Fibroblast of gingiva (primary cell): ENCODE measurements around the gene CLEC4G.

Experiments
- DNase-seq: peaks from one replicate; pipeline ENCODE4 v3.0.0-alpha.2; 2011; ENCODE audit warnings: low read depth

Gene CLEC4G

DNA sequence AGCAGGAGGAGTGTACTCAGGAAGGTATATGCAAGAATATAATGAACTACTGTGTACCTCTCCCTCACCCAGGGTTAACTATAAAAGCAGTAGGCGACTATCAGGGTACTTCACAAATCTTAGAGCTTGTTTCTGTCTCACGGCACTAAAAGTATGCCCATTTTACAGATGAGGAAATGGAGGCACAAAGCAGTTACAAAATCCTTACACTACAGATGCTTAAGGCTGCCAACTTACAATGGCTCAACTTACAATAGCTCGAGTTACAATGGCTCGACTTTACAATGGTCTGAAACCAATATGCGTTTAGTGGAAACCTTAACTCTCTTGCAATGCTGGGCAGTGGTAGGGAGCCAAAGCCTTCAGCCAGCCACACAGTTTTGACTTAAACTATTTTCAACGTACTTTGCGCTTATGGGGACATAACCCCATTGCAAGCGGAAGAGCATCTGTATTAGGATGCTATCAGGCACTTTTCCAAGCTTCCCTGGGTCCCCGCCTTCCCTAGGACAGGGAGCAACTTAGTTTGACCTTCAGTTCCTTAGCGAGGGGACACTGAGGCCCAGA lies 34.1 kb downstream of the CLEC4G start:
- no peak for DNase-seq

DNA sequence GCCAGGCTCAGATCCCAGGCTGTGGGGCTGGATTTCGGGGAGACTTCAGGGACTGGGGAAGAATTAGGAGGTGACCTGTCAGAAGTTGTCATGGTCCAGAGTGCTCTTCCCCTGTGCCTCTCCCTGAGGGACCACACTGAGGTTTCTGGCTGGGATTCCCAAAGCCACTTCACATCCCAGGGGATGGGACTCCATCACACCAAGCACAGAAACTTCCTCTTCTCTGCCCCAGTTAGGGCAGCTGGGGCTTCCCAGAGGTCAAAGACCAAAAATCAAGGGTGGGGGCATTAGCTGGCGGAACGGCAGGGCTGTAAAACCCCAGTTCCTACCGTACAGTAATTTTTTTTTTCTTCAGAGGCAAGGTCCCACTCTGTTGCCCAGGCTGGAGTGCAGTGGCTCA lies 37.4 kb downstream of the CLEC4G start:
- no peak for DNase-seq

DNA sequence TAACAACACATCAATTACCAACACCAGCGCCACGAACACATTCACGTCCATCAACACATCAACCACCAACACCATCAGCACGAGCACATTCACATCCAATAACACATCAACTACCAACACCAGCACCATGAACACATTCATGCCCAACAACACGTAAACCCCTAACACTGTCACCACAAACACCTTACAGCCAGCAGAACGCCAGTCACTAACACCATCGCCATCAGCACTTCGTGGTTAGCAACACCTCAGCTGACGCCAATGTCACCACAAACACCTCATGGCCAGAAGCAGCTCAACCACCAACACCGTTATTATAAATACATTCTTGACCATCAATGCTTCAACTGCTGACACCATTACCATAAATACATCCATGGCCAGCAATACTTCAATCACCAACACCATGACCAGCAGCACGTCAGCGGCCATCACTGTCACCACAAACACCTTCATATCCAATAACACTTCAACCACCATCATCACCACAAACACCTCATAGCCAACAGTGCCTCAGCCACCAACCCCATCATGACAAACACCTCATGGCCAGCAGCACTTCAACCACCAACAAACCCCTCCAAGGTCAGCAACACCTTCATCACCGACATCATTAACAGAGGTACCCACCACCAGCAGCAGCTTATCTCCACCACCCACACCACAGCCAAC lies 39.4 kb downstream of the CLEC4G start:
- DNase-seq: no peak

DNA sequence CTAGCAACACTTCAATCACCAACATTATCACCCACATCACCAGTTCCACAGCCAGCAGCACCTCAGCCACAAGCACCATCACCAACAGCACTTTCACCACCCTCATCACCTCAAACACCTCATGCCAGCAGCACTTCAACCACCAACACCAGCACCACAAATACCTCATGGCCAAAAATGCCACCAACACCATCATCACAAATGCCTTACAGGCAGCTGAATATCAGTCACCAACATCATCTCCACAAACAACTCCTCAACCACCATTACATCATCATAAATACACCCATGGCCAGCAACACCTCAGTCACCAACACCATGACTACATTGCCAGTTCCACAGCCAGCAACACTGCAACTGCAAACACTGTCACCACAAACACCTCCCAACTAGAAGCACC lies 40.4 kb downstream of the CLEC4G start:
- no peak for DNase-seq

DNA sequence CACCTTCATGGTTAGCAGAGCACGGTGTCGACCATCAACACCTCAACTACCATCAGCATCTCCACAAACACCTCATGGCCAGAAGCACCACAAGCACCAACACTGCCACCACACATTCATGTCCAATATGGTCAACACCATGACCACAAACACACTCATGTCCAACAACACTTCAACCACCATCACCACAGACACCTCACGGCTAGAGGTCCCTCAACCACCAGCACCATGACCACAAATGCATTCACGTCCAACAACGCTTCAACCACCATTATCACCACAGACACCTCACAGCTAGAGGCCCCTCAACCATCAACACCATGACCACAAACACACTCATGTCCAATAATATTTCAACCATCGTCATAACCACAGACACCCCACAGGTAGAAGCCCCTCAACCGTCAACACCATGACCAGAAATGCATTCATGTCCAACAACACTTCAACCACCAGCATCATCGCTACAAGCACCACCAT lies 41.1 kb downstream of the CLEC4G start:
- DNase-seq: no peak

DNA sequence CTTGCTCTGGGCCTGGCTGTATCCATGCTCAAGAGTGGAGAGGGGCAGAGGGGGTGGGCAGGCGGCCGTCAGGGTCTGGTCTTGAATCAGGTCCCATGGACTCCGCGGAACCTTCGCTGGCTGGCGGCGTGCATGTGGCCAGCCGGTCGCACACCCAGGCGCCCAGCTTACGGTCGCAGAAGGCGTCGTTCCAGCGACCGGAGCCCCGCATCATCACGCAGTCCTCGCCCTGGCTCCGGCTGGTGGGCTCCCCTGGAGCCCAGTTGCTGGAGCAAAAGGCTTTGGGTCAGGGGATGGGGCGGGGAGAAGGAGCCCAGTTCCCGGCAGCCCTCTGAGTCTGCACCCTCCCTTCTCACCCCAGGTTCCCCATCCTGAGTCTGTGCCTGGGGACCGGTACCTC lies 42.7 kb downstream of the CLEC4G start:
- no peak for DNase-seq

DNA sequence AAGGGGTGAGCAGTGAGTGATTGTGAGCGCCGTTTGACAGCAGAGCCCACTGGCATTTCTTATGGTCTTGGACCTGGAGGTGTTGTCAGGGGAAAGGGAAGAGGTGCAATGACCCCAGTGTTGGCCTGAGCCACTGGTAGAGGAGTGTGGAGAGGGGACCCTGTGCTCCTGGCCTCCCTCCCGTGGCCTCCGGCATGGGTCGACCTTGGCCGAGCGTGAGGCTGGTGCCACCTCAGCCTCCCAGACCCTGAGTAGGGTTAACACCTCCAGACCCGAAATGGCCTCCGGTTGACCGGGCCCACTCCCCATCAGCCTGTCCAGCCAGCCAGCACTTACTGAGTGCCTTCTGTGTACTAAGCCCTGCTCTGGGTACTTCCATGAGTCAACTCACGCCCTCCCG lies 44.7 kb downstream of the CLEC4G start:
- DNase-seq: no peak

DNA sequence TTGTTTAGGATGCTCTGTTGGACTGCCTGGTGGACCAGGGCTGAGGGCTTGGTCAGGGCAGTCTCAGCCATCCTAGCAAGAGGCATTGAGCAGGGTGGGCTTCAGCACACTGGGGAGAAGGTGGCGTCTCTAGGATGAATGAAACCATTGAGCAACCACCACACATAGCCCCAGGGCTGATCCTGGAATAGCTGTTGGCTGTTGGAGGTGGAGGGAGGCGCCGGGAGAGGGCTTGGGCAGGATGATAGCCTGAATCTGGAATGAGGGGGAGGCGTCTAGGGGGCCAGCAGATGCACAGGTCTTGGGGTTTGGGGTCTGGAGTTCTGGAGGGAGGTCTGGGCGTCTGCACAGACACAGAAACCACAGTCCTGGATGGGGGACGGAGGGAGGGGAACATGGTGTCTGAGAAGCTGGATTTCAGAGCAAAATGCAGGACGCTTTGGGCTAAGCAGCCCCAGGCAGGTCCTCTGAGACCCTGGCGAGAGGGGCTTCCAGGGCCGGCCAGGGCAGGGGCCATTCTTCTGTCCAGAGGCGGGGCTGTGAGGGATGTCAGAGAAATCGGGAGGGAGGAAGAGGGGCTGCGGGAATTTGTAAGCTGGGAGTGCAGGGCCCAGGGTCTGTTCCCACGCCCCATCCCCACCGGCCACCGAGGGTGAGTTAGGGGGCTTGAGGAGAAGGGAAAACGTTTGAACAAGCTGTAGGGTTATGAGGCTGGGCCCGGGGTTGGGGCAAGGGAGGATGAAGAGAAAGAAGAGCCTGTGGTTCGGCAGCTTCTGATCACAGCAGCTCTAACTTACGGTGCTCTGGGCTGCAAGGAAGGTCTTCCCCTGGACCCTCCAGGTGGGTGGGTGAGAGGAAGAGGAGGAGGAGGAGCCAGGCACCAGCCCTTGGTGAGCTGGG lies 46.1 kb downstream of the CLEC4G start:
- no peak for DNase-seq

DNA sequence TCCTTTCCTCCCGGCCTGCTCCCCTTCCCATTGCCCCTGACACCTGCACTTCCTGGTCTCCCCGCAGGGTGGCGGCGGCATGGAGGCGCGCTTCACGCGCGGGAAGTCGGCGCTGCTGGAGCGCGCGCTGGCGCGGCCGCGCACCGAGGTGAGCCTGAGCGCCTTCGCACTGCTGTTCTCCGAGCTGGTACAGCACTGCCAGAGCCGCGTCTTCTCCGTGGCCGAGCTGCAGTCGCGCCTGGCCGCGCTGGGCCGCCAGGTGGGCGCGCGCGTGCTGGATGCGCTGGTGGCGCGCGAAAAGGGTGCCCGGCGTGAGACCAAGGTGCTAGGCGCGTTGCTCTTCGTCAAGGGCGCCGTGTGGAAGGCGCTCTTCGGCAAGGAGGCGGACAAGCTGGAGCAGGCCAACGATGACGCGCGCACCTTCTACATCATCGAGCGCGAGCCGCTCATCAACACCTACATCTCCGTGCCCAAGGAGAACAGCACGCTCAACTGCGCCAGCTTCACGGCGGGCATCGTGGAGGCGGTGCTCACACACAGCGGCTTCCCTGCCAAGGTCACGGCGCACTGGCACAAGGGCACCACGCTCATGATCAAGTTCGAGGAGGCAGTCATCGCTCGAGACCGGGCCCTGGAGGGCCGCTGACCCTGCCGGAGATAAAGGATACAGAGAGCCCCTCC lies 49.6 kb downstream of the CLEC4G start:
- DNase-seq: no peak

DNA sequence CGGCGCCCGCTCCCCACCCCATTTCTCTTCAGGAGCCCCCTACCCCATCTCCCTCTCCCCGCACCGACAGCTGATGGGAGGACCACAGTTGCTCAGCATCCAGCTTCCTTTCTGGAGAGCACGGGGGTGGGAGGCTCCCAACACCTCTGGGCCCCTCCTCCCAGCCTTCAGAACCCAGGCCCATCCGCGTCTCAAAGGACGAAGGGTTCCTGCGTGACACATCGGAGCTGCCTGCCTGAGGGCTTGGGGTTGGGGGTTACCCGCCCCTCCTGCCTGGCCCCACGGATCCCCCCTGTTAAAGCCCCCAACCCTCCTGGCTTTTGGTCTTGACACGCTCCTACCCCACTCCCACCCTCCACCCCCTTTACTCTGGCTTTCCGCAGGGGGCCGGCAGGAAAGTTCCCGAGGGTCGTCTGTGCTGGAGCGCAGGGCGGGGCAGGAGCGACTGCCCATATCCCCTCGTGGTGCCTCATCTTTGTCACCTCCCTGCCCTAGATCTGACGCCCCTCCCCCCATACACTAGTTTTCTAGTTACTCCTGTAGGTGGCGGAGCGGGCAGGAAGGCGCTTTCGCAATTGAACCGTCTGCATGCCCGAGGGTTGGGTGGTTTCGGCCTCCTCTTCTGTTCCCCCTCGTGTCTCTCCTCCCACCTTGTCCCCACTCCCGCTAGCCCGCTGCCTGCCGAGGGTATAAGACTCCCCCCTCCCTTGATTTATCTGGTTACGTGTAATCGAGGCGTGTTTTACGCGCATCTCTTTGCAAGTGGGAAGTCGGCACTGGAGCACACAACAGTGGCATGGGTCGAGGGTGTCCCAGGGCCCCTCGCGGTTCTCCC lies 50.4 kb downstream of the CLEC4G start:
- DNase-seq: peak; percentile 67

DNA sequence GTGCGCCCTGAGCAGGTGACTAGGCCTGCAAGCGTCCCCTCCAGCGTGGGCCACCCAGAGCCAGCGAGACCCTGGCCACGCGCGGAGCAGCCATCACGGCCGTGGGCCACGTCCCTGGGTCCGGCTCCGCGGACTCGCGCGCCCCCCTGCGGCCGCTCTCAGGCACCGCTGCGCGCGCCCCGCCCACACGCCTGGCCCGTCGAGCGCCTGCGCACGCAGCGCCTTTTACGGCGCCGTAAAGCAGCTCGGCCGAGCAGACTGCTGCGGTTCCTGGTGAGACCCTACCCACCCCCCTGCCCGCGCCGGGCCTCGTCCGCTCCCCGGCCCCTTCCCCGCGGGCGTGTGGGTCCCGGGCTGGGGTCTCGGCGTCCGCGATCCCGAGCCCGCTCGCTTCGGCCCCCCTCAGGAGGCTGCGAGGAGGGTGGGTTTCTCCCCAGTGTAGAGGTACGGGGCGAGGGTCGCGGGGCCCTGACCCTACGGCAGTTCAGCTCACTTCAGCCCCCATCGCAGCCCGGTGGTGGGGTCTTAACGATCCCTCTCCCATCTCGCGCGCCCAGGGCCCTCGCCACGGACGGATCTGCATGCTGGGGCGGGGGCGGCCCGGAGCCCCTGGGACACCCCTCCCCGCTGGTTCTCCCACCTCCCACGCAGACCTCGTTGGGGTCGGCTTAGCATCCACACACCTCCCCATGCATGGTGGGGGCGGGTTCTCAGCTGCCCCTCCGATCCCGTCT lies 51.1 kb downstream of the CLEC4G start, which contains the start of gene TRAPPC5:
Gene TRAPPC5, plus strand, starts transcription at position 228 of the 734 bp plus-strand sequence. CDS start 1,421 bp downstream, outside the sequence.
- DNase-seq: peak; percentile 65

DNA sequence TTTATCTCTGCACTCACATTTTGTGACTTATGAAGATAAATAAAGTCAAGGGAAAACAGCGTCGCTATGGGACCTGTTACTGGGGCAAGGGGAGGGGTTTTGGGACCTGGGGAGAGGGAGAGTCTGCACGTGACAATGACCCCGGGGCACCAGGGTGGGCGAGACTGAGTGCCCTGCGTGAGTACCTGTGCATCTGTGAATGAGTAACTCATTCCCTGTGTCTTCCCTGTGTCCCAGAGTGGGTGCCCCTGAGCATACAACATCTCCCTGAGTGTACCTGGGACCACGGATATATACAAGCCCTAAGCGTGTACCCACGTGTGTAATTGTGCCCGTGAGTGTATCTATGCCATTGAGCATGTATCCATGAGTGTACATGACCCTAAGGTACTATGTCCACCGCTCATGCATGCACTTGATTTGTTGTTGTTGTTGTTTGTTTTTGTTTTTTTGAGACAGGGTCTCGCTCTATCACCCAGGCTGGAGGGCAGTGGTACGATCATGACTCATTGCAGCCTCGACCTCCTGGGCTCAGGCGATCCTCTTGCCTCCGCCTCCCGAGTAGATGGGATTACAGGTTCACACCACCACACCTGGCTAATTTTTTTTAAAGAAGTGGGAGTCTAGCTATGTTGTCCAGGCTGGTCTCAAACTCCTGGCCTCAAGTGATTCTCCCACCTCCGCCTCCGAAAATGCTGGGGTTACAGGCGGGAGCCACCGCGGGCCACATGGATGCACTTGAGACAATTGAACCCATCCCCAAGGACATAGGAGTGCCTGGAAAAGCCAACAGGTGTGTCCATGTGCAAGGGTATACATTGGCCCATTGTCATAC lies 51.9 kb downstream of the CLEC4G start:
- no peak for DNase-seq

DNA sequence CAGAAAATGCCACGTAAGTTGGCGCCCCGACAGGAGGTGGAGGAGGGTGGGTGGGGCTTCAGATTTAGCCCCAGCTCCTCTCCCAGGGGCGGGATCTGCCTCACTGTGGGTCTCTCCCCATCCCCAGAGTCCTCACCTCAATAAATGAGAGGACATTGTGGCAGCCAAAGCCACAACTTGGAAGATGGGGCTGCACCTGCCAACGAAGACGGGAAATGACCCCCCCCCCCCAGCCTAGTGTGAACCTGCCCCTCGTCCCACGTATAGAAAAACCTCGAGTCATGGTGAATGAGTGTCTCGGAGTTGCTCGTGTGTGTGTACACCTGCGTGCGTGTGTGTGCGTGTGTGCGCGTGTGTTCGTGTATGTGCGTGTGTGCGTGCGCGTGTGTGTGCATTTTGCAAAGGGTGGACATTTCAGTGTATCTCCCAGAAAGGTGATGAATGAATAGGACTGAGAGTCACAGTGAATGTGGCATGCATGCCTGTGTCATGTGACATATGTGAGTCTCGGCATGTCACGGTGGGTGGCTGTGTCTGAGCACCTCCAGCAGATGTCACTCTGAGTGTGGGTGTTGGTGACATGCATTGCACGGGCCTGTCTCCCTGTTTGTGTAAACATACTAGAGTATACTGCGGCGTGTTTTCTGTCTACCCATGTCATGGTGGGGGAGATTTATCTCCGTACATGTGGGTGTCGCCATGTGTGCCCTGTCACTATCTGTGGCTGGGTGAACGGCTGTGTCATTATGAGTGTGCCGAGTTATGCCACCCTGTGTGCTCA lies 52.7 kb downstream of the CLEC4G start:
- DNase-seq: no peak
